NCI-H774 (cell line): ENCODE measurements around the gene PRKAG2.

ENCODE experiments used
- DNase-seq: peaks from one replicate; lab custom pipeline; 2025; lab: John Stamatoyannopoulos, UW

The PRKAG2 gene

DNA sequence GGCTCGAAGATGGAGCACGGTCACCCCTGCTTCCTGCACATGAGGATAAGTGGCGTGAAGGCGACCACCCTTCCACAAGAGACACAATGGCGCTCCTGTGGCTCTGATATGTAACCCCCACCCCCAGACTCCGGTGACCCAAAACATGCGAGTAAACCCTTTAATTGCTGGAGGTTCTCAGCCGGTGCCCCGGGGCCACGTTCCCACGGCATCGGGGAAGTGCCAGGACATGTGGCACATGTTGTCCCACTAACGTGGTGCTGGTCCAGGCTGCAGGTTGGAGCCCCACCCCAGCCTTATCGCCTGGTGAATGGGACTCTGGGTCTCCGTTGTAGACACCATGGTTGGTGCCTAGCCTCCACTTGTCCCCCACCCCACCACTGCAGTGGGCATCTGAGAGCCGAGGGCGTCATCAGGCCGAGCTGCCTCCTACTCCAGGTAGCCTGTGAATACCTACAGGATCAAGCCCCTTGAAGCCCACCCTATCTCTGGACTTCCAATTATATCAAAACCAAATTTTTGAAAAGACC, 132.8 kb downstream of the PRKAG2 start:
- DNase-seq: no peak

DNA sequence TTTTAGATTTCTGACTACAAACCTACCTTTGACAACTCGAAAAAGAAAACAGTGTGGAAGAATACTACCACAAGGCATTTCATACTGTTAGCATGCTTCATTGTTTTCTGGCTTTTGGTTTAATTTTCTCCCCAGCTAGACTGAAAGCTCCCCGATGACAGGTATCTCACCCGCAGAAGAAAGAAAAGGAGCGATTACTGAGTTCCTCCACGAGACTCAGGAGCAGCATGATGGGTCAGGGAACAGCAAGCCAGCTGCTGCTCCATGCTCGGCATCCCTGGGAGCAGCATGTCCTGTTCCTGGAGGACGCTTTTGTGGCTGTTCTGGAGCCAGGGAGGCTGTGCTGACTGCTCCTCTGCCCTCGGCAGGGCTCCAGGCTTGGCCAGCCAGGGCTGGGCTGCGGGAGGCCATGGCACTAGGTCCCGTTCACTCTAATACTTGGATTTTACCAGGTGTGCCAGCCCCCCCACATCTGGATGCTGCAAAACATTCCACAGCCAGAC, 133.4 kb downstream of the PRKAG2 start:
- no peak for DNase-seq

DNA sequence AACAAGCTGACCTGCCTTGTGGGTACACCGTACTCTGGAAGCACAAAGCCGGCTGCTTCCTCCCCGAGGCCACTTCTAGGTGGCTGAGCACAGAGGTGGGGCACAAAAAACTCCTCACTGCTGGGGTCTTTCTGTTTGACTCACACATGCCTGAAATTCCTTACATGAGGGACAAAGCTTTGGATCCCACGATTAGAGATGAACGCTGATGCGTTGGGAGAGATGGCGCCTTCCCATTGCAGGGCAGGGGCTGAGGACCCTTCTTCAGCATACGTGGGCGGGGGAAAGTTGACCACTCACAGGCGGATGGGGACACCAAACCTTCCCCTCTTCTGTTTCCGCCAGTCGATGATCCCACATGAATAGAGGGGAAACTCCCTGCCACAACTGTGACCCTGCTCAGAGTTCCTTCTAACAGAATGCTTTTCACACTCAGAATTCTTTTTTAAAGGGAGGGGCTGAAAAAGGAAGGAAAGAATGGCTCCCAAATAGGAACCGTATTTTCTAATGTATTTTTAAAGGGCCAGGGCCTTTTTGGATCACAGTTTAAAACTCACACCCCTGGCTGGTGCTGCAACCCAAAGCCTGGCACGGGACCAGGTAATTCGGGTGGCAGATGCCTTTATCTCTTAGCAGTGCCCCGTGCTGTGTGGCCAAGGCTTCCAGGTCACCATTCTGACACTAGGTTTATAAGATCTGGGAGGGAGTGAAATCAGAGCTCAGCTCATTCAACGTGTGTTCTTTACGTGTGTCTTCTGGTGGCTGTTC, 134.0 kb downstream of the PRKAG2 start:
- no peak for DNase-seq

DNA sequence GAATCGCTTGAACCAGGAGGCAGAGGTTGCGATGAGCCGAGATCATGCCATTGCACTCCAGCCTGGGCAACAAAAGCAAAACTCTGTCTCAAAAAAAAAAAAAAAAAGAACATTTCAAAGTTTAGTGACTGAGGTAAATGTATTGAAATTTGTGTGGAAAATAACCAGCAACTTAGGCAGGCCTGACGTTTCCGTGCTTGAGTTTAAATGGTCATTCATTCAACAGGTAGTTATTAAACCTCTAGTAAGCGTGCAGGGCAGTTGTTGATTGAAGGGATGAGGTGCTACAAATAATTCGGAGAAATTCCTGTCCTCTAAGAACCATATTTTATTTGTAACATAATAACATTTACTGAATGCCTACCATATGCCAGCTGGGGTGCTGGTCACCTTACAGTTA, 135.3 kb downstream of the PRKAG2 start:
- DNase-seq: no peak

DNA sequence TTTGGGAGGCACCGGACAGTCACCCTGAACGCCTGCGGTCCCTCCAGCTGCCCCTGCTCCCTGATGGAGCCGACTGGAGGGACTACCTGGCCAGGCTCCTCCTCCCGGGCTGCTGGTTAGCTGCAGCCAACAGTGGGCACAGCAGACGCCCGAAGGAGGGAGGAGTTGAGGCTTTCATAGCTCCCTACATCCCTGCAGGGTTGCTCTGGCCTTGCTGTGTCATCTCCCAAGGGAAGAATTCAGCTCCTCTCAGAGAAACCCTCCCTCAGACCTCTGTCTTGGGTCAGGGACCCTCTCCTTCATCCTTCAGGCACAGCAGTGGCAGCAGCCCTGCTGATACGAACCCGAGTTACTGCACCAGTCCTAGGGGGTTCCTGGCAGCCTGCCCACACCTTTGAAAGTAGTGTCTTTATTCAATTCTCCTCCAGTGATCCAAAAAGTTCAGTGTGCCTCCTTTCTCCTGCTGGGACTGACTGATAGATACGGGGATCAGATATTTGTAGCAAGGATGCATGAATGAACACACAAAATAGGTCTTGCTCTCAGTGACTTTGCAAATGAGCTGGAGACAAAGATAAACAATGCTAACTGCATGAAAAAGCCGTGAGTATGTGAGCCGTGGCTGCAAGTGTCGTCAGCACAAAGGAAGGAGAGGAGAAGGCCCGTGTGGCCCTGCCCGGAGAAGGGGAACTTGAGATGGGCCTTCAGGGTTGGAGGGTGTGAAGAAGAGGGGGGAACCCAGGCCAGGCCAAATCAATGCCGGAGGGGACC, 136.6 kb downstream of the PRKAG2 start:
- DNase-seq: no peak

DNA sequence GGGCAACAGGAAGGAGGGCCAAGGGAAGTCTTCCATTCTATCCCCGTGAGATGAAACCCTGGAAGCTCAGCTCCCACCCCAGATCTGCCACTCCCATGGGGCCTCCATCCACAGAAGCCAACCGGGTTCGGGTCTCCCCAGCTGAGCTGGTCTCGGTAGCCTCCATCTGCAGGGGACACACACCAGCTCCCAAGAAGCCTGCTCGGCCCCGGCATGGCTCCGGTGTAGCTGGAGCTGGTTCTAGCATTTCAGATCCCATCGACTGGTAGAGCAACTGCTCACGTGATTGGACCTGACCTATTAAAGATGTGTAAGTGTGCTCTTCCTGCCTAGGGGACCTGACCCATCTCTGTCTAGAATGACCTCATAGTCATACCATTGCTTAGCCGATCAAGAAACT, 138.0 kb downstream of the PRKAG2 start:
- DNase-seq: no peak

DNA sequence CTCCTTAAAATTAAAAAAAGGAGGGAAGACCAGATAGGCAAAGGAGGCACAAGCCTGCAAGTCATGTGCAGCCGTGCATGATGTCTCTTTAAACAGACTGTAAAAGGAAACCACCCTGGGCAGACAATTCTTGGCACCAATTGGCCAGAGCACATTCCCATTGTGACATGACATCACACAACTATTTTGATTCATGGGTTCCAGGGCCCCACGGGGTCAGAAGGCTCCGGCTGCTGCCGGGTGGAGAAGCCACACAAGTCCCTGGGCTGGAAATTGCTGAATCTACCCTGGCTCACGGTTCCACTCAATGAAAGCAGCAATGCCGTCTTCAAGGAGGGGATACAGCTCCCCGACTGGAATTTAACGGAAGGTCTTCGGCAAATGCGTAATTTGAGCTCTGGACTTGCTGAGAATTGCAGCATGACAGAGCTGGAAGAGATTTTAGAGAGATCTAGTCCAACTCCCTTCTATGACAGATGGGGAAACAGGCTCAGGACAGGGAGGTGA, 140.5 kb downstream of the PRKAG2 start:
- peak; percentile 3 for DNase-seq

DNA sequence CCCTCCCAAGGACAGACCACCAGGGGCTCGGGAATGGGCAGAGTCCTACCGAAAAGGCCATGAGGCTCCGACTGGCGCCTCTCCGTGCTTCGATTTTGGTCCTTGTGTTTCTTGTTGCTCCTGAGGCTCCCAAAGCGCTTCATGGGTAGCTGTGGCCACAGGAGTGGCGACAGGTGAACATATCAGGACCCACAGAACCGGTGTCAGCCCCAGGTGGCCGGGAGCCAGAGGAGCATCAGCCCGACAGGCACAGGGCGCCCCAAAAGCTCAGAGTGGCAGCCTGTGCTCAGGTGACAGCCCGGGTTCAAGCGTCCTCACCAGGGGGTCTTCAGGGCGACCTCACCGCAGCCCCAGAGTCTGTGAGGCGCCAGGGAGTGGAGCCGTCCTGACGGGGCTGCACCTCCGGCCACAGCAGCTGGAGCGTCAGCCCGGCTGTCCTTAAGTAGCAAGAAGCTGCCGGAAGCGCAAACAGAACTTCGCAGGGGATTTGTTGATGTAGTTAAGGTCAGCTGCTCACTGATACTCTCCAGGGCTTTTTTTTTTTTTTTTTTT, 141.0 kb downstream of the PRKAG2 start:
- DNase-seq: peak; percentile 3

DNA sequence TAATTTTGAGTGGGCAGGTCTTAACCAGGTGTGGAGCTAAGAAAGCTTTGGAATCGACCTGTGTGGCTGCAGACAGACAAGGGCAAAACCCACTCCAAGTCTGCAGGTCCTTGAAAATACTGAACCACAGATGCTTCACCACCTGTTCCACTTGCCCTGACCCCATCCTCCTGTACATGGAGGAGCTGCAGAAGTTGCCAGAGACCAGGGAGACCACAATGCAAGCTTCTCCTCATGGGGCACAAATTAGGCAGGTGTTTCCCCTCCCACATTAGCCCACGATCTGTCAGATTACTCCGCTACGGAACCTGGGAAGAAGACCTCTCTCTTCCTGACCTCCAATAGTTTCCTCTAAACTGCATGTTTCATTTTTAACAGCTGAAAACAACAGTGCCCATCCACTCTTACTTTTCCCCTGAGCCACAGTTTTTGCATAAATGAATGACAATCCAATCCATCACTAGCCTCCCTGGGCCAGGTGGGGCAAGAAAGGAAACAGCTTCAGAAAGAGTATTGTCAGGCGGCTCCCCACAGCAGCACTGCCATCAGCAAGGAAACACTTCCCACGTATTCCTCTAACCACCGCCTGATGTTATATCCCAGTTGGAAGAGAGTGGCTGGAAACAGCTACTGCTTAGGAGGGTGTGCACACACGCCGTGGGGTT, 141.6 kb downstream of the PRKAG2 start:
- DNase-seq: no peak

DNA sequence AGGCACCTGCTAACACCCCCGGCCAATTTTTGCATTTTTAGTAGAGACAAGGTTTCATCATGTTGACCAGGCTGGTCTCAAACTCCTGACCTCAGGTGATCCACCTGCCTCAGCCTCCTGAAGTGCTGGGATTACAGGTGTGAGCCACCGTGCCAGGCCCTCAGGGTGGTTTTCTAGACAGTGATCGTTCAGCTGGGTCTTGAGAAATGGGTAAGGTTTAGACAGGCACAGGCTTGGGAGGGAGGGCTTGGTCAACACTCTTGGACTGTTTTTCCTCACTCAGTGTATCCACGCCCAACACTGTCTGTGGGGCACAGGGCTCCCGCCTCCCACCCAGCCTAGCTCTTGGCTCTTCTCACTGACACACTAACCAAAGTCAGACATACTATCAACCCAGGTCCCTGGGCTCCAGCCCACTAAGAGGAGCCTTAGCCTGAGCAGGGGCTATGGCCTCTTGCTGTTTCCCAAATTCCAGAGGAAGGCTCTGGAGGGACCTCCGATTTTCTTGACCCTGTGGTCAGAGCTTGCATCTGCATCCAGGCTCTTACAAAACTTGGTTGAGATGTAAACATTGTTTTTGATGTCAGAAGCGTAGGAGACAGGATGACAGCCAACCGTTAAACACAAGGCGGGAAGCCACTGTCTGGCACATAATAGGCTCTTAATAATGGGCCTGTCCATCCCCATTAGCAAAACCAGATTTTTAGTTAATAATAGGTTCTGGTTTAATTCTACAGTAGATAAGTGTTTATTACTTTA, 143.9 kb downstream of the PRKAG2 start:
- no peak for DNase-seq

DNA sequence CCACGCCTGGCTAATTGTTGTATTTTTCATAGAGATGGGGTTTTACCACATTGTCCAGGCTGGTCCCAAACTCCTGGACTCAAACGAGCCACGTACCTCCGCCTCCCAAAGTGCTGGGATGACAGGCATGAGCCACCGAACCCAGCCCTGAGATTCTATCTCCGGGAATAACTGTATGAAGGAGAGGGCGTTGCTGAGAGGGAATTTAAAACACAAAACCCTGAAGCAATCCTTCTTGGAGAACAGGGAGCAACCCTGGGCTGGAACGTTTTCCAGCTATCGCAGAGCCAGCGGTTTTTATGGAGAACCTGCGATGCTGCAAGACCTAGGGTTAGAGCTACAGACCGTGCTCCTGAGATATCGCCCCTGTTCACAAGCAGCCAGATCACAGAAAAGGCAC, 144.6 kb downstream of the PRKAG2 start:
- DNase-seq: no peak

DNA sequence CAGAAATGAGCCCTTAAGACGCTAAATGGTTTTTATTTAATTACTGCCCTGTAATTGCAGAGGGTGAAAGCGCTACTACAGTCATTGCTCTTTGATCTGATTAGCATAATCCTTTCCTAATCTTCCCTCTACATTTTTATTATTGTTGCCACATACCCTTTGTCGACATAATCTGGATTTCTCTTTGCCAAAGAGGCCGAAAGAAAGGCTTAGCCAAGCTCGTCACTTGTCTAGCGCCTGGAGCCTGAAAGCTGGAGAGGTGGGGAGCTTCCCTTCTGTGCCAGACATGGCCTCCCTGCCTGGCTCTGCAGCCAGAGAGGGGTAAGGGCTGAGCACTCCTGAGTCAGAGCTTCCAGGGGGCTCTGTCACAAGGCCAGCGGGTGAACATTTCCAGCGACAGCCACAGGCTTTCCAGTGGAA, 145.9 kb downstream of the PRKAG2 start:
- no peak for DNase-seq

DNA sequence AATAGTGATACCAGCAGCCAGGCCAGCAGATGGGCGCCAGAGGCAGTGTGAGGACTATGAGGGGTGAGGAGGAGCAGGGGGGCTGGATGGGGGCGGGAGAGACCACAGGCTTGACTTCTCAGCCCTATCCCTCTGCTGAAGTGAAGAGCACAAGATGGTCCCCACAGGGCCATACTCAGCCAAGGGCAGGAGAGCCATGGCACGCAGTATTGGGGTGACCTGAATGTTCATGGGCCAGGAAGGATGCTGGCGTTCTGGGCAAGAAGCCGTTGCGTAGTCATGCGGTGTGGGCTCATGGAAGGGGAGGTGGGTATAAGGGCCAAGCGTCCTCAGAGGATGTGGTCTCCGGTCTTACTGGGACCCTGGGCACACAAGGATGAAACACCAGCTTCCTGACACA, 146.3 kb downstream of the PRKAG2 start:
- no peak for DNase-seq

DNA sequence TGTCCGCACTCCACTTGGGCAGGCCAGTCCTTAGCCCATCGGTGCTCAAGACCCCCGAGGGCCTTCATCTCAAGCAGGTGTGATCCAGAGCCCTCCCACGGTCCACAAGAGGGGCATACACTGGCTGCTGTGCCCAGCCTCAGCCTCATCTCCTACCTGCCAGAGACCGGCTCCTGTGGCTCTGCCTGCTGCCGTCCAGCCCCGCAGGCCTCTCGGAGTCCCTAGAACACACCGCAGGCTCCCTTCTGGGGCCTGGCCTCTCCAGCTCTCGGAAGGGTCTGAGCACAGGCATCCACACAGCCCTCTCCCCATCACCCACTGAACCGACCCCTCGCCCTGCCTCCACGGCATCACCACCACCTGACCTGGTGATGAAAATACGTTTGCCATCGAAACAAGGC, 147.4 kb downstream of the PRKAG2 start:
- DNase-seq: no peak

DNA sequence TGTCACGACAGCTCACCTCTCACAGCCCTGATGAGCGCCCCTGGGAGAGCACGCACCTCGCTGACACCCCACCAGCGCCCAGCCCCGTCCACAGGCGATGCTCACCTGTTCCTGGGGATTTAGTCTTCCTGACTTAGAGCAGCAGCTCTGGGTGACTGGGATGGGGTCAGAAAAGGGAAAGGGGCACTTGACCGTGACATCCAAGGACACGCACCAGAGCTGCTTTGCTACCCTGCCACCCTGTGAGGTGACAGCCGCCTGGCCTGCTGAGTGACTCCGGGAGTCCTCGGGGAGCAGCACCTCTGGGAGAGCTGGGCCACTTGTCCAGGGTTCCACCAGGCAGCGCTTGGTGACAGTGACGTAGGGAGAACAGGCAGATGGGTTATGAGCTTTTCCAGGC, 148.2 kb downstream of the PRKAG2 start:
- no peak for DNase-seq

DNA sequence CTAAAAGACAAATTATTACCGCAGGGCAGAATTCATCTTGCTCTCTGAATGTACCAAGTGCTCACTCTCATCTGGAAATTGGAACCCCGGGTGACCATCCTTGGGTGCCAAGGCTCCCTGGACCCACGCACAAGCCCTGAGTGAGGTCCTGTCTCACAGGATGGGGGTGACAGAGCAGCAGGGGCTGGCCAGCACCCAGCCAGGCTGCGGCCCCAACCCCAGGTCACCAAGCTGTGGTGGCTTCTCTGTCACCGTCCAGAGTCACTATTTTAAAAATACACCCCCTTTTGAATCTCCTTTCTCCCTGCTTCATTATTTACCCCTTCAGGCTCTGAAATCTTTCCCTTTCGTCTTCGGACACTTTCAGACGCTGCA, 148.6 kb downstream of the PRKAG2 start:
- DNase-seq: no peak

DNA sequence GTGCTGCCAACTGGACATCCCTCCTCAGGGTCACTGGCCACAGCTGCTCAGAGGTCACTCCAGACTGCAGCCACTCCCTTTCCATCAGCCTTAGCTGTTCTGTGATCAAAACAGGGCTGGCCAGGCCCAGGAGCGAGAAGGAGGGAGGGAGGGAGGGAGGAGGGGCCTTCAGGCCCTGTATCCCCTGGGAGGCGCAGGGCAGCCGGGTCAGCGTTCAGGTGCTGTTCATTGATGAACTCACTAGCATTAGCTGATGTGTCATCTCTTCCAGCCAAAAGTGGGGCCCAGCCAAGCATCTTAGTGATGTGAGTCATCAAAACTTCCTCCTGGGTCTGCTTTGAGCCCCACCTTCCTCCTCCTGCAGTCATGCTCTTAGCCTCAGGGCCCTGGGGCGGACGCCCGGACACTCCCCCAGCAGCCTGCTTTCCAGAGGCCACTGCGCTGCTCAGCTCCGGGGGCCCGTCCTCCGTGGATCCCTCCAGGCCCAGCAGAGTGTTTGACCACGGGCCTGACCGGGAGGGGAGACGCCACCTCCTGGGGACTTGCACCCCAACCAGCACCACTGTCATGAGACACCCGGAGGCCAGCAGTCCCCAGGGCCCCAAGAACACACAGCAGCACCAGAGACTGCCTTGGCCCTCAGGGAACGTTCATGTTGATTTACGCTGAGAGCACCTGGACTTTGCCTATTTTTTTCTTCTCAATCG, 149.2 kb downstream of the PRKAG2 start:
- DNase-seq: no peak

DNA sequence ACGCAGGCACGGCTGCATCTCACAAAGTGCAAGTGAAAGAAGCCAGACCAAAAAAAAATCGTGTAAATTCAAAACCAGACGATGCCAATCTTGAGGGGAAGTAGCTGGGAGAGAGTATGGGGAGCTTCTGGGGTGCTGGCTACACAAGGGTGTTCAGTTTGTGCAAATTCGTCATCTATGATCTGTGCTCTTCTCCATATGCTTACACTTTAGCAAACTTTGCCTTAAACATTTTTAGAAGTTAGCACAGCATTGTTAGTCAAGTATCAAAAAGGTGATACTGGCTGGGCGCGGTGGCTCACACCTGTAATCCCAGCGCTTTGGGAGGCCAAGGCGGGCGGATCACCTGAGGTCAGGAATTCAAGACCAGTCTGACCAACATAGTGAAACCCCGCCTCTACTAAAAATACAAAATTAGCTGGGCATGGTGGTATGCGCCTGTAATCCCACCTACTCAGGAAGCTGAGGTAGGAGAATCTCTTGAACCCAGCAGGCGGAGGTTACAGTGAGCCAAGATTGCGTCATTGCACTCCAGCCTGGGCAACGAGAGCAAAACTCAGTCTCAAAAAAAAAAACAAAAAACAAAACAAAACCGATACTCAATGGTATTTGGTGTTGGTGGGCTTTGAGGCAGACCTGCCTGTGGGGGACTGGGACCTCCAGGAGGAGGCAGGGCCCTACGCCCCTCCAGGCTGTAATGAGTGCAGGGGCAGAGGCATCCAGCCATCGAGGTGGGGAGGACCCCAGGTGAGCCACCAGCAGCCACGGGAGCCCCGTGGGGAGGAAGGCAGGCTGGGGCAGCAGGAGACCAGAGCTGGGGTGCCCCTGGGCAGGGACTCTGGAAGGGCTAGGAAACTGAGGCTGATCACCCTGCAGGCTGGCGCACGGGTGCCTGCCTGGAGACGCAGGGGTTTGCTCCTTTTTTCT, 150.0 kb downstream of the PRKAG2 start:
- DNase-seq: no peak

DNA sequence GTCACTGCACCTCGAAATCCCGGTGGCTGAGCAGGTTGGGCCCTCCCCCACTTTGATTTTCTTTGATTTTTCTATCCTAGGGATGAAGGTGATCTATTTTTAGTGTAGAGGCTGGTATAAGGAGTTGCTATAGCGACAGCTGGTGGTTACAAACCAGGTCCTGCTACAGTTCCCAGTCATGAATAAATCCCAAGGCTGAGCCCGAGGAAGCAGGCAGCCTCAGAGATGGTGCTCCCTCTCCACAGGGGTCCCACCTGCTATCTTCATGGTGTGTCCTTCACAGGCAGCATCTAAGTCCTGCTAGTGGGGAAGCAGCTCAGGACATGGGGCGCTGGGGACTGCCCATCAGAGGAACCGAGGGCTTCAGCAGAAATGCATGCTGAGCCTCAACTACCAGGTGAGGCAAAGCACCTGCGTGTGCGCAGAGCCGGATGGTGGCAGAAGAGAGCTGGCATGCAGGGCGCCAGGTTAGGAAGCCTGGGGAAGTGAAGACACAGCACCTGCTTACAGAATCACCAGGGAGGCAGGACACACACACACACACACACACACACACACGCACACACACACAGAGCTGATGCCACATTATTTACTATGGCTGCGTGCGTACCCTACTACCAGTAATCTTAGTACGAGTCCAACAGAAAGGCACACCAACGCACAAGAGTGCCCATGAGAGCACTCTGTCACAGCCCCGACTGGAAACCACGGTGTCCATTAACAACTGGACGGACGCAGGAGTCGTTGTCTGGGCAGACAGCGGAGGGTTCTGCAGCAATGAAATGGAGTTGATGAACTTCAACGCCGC, 150.9 kb downstream of the PRKAG2 start:
- peak; percentile 2 for DNase-seq
